MCF 10A (cell line): ENCODE measurements around the gene SLF1. TPM values are rescaled to one million over a fixed set of nuclear protein-coding genes. Genes with fewer than 3 reads are reported as not detected.
A peak's percentile ranks its signal among the peaks of the same experiment; 100 is the strongest.

Experiments used
- BruUV-seq: library from RNA; stranded (reverse); fragments of 400-500 nt; replicated peaks from 2 replicates; lab custom pipeline; 2021; lab: Mats Ljungman, UMichigan
- CTCF ChIA-PET: fragments of 300-600 bp; sonication (Branson Sonifier 250); formaldehyde crosslinking; extraction: SDS; loops from one replicate; lab custom pipeline; 2021; ENCODE audit warnings: antibody characterized with exemption, inconsistent platforms; lab: Yijun Ruan, JAX
- POLR2A ChIA-PET: fragments of 300-600, 350-650 bp; sonication (Branson Sonifier 250); formaldehyde crosslinking; extraction: SDS; loops from one replicate; lab custom pipeline; 2020; ENCODE audit warnings: antibody characterized with exemption, inconsistent platforms; lab: Yijun Ruan, JAX
- DNase-seq: peaks from one replicate; pipeline ENCODE4 v3.0.0-alpha.2; 2018; ENCODE audit not compliant: unreplicated experiment
- H3K27ac Mint-ChIP-seq: one replicate; pipeline ENCODE4 v1.8.0; 2022; ENCODE audit warnings: mild to moderate bottlenecking, low read depth, mixed read lengths; ENCODE audit not compliant: unreplicated experiment
- H3K27me3 Mint-ChIP-seq: one replicate; pipeline ENCODE4 v1.8.0; 2022; ENCODE audit warnings: mixed read lengths; ENCODE audit not compliant: insufficient read depth, unreplicated experiment
- H3K36me3 Mint-ChIP-seq: one replicate; pipeline ENCODE4 v1.8.0; 2022; ENCODE audit warnings: mild to moderate bottlenecking, moderate library complexity, mixed read lengths; ENCODE audit not compliant: insufficient read depth, unreplicated experiment
- H3K4me1 Mint-ChIP-seq: one replicate; pipeline ENCODE4 v1.8.0; 2022; ENCODE audit warnings: mixed read lengths; ENCODE audit not compliant: insufficient read depth, unreplicated experiment
- H3K4me3 Mint-ChIP-seq: one replicate; pipeline ENCODE4 v1.8.0; 2022; ENCODE audit warnings: mild to moderate bottlenecking, moderate library complexity, mixed read lengths; ENCODE audit not compliant: unreplicated experiment
- H3K9me3 Mint-ChIP-seq: one replicate; pipeline ENCODE4 v1.8.0; 2022; ENCODE audit warnings: mixed read lengths; ENCODE audit not compliant: unreplicated experiment
- intact Hi-C: fragments of 100-400 bp; cut with micrococcal nuclease; formaldehyde crosslinking; loops from 2 replicates; pipeline ENCODE4 v1.14.1; 2022
- total RNA-seq: library from RNA; stranded (reverse); gene quantifications from 2 replicates; pipeline ENCODE4 v1.2.3, GENCODE V29; 2022
- TF ChIP-seq, protein P1 (sequence below): fragments of 200-600 bp; IDR thresholded peaks from one replicate; pipeline ENCODE4 v1.8.0; 2022; ENCODE audit warnings: antibody characterized with exemption, mild to moderate bottlenecking; ENCODE audit not compliant: unreplicated experiment

The SLF1 gene
- total RNA-seq, 1 experiment from 2014 or later: 6.0 TPM

DNA sequence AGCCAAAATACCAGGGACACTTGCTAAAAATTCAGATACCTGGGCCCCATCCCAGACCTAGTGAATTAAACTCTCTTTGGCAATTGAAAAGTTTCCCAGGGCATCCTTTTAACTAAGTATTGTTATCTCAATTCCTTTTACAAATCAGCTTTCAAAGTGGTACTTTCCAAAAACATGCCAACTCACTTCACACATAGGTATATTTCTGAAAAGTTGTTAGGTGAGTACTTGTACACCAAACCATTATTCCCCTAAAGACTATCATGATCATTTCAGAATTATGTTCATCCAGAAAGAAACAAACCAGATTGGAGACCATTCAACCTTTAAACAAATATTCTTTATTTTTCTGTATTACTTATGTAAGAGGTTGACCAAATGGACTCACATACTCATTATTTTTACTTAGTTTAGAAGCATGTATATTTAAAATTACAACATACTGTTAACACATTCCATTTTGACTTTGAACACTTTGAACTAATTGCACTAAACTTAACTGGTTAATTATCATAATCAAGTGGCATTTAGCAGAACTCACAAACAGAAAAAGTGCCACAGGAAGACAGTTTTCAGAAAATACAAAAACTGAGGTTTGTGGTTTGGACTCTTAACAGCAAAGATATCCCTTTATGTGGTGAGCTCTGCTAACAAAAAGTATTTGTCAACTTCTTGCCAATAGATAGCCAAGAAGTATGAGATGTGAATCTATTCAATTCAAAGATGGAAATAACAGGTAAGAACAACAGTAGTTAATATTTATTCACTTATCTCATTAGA lies 40.8 kb upstream of the SLF1 start:
- intact Hi-C loops: no loop called here
- no peak overlapping the region for H3K4me3 Mint-ChIP-seq
- H3K4me1 Mint-ChIP-seq: peaks cover 13% of the 10 kb centered on the region
- CTCF ChIA-PET: interaction anchor here (1.3 kb wide), 1 partner anchor 15 kb away, joined by 4 read pairs; no protein-coding TSS in a partner anchor
- no TSS peak for BruUV-seq
- DNase-seq: no peak
- H3K9me3 Mint-ChIP-seq: no peaks in the 10 kb centered on the region
- H3K27me3 Mint-ChIP-seq: no peaks in the 10 kb centered on the region
- TF ChIP-seq, protein P1, sequence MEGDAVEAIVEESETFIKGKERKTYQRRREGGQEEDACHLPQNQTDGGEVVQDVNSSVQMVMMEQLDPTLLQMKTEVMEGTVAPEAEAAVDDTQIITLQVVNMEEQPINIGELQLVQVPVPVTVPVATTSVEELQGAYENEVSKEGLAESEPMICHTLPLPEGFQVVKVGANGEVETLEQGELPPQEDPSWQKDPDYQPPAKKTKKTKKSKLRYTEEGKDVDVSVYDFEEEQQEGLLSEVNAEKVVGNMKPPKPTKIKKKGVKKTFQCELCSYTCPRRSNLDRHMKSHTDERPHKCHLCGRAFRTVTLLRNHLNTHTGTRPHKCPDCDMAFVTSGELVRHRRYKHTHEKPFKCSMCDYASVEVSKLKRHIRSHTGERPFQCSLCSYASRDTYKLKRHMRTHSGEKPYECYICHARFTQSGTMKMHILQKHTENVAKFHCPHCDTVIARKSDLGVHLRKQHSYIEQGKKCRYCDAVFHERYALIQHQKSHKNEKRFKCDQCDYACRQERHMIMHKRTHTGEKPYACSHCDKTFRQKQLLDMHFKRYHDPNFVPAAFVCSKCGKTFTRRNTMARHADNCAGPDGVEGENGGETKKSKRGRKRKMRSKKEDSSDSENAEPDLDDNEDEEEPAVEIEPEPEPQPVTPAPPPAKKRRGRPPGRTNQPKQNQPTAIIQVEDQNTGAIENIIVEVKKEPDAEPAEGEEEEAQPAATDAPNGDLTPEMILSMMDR: no peak
- H3K36me3 Mint-ChIP-seq: no peaks in the 10 kb centered on the region
- POLR2A ChIA-PET: no interaction called here
- H3K27ac Mint-ChIP-seq: no peak overlapping the region

DNA sequence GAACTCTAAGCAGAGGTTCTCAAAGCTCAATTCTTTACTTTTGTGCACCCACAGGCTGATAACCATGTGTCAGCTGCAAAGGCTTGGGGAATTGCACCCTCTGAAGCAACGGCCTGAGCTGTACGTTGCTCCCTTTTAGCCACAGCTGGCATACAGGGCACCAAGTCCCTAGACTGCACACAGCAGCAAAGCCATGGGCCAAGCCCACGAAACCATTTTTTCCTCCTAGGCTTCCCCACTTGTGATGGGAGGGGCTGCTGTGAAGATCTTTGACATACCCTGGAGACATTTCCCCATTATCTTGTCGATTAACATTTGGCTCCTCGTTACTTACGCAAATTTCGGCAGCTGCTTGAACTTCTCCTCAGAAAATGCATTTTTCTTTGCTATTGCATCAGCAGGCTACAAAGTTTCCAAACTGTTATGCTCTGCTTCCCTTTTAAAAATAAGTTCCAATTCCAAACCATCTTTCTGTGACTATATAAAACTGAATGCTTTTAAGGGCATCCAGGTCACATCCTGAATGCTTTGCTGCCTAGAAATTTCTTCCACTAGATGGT lies 23.1 kb upstream of the SLF1 start:
- Mint-ChIP-seq H3K36me3 (no peaks in the 10 kb centered on the region), H3K27me3 (no peaks in the 10 kb centered on the region), H3K27ac (no peak overlapping the region), H3K4me3 (no peak overlapping the region), H3K4me1 (no peaks in the 10 kb centered on the region), H3K9me3 (no peaks in the 10 kb centered on the region)
- no TSS peak for BruUV-seq
- CTCF ChIA-PET: interaction anchor here (0.6 kb wide), 1 partner anchor 37 kb away, joined by 3 read pairs; no protein-coding TSS in a partner anchor
- TF ChIP-seq, protein P1: no peak
- DNase-seq: no peak
- intact Hi-C loops: no loop called here
- POLR2A ChIA-PET: no interaction called here

GRCh38 chr5:94613583-94613982 lies 4.9 kb upstream of the SLF1 start:
- no peaks in the 10 kb centered on the region for H3K4me1 Mint-ChIP-seq
- H3K4me3 Mint-ChIP-seq: no peak overlapping the region
- TF ChIP-seq, protein P1: peak; percentile 14
- POLR2A ChIA-PET: no interaction called here
- no peaks in the 10 kb centered on the region for H3K27me3 Mint-ChIP-seq
- no peaks in the 10 kb centered on the region for H3K36me3 Mint-ChIP-seq
- H3K27ac Mint-ChIP-seq: no peak overlapping the region
- peak; percentile 67 for DNase-seq
- no TSS peak for BruUV-seq
- intact Hi-C loops: loop anchor here (2.0 kb wide), 1 partner anchor 123 kb away; no protein-coding TSS in a partner anchor
- CTCF ChIA-PET: no interaction called here
- no peaks in the 10 kb centered on the region for H3K9me3 Mint-ChIP-seq

- BruUV-seq: no TSS peak
- no peaks in the 10 kb centered on the region for H3K4me1 Mint-ChIP-seq
- H3K27ac Mint-ChIP-seq: no peak overlapping the region
- DNase-seq: no peak
- TF ChIP-seq, protein P1: no peak
- intact Hi-C loops: no loop called here
- CTCF ChIA-PET: no interaction called here
- H3K27me3 Mint-ChIP-seq: no peaks in the 10 kb centered on the region
- POLR2A ChIA-PET: no interaction called here
- H3K9me3 Mint-ChIP-seq: no peaks in the 10 kb centered on the region
- H3K4me3 Mint-ChIP-seq: no peak overlapping the region
- no peaks in the 10 kb centered on the region for H3K36me3 Mint-ChIP-seq
These were observed 4.2 kb upstream of the SLF1 start for GRCh38 chr5:94614156-94614805.
